GM12891 (cell line): Measurements from ENCODE around the gene CTPS2.

Experiments
- DNase-seq: peaks from one replicate; pipeline ENCODE4 v3.0.0; 2011; ENCODE audit warnings: low spot score; ENCODE audit not compliant: insufficient read length
- FAIRE-seq: peaks from 2 replicates; lab custom pipeline; 2011; peaks lifted over from hg19 to GRCh38; lab: Jason Lieb, UNC
- PAX5 ChIP-seq: IDR thresholded peaks from 2 replicates; pipeline ENCODE4 v1.6.1; 2011; ENCODE audit warnings: low read length, moderate library complexity, mild to moderate bottlenecking; ENCODE audit not compliant: insufficient read depth, severe bottlenecking
- POLR2A ChIP-seq: IDR thresholded peaks from 2 replicates; pipeline ENCODE4 v1.6.1; 2011; ENCODE audit warnings: low read depth, low read length, control low read depth
- POLR2AphosphoS5 ChIP-seq: IDR thresholded peaks from 2 replicates; pipeline ENCODE4 v1.6.1; 2011; ENCODE audit warnings: low read depth, low read length, control low read depth
- POU2F2 ChIP-seq: IDR thresholded peaks from 2 replicates; pipeline ENCODE4 v1.6.1; 2011; ENCODE audit warnings: low read depth, mild to moderate bottlenecking, control low read depth, low read length, moderate library complexity
- SPI1 ChIP-seq: IDR thresholded peaks from 2 replicates; pipeline ENCODE4 v1.6.1; 2011; ENCODE audit warnings: low read depth, low read length, control low read depth
- TAF1 ChIP-seq: IDR thresholded peaks from 2 replicates; pipeline ENCODE4 v1.6.1; 2011; ENCODE audit warnings: low read depth, low read length, control low read depth

CTPS2 gene

GRCh38 chrX:16695079-16695676, 17.3 kb downstream of the CTPS2 start:
- FAIRE-seq (peak; percentile 66), DNase-seq (peak; percentile 8)
- TF ChIP-seq POLR2A: no peak
- no peak for TF ChIP-seq TAF1
- TF ChIP-seq POU2F2: no peak
- TF ChIP-seq SPI1: no peak
- no peak for TF ChIP-seq POLR2AphosphoS5
- no peak for TF ChIP-seq PAX5

DNA sequence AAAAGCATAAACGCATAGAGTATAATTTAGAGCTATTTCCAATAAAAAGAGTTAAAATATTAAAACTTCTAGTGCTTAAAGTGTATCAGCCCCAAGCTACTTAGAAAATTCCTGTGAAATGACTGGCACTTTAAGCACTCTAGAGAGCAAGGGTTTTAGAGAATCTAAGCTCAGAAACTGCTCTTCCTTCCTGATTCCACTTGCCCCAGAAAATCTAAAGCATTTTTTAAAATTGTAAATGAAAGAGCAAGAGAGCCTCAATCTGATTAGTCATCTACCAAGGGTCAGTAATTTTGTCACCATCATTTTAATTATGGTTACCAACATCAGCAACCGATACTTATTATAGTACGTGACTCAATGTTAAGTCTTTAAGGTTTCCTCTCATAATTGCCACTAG, 25.0 kb downstream of the CTPS2 start:
- no peak for DNase-seq
- no peak for FAIRE-seq
- no peak for TF ChIP-seq POLR2A
- TF ChIP-seq TAF1: no peak
- TF ChIP-seq POLR2AphosphoS5: no peak
- TF ChIP-seq POU2F2: no peak
- no peak for TF ChIP-seq PAX5
- TF ChIP-seq SPI1: no peak

GRCh38 chrX:16683007-16683664, 29.3 kb downstream of the CTPS2 start:
- DNase-seq (no peak), FAIRE-seq (no peak)
- TF ChIP-seq SPI1: no peak
- no peak for TF ChIP-seq TAF1
- no peak for TF ChIP-seq PAX5
- no peak for TF ChIP-seq POLR2AphosphoS5
- no peak for TF ChIP-seq POU2F2
- TF ChIP-seq POLR2A: no peak

DNA sequence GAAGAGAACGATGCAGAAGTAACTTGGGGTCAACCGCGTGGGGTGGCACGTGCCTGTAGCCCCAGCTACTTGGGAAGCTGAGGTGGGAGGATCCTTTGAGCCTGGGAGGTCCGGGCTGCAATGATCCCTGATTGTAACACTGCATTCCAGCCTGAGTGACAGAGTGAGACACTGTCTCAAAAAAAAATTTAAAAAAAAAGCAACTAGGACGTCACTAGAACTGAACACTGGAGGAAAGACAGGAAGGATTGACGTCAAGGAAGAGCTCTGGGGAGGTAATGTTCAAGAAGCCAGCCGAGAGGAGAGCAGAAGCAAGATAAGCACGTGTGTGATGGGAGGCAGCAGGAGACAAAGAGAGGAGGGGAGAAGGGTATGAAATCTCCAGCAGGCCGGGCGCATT, 33.8 kb downstream of the CTPS2 start:
- TF ChIP-seq PAX5: no peak
- no peak for TF ChIP-seq POU2F2
- no peak for TF ChIP-seq SPI1
- TF ChIP-seq POLR2A: no peak
- TF ChIP-seq POLR2AphosphoS5: no peak
- TF ChIP-seq TAF1: no peak
- DNase-seq (no peak), FAIRE-seq (no peak)

GRCh38 chrX:16671005-16671404, 41.5 kb downstream of the CTPS2 start:
- TF ChIP-seq TAF1 (no peak), SPI1 (no peak), POLR2A (no peak), POU2F2 (no peak), PAX5 (no peak), POLR2AphosphoS5 (no peak)
- DNase-seq: peak; percentile 3
- FAIRE-seq: no peak

DNA sequence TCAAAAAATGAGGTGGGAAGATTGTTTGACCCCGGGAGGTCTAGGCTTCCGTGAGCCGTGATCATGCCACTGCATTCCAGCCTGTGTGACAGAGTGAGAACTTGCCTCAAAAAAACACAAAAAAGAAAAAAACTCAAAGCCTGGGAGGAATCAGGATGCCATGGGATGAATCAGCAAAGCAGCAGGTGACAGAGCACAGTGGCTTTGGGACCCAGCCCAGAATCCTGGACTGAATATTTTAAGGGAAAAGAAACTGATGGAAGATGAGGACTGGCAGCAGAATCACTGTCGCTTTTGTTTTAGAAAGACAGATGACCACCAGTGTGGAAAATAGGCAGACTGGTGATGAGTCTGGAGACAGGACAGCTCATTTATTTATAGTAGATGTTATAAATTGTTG, 45.9 kb downstream of the CTPS2 start:
- no peak for DNase-seq
- TF ChIP-seq POLR2A (no peak), SPI1 (no peak), PAX5 (no peak), POLR2AphosphoS5 (no peak), POU2F2 (no peak), TAF1 (no peak)
- no peak for FAIRE-seq

DNA sequence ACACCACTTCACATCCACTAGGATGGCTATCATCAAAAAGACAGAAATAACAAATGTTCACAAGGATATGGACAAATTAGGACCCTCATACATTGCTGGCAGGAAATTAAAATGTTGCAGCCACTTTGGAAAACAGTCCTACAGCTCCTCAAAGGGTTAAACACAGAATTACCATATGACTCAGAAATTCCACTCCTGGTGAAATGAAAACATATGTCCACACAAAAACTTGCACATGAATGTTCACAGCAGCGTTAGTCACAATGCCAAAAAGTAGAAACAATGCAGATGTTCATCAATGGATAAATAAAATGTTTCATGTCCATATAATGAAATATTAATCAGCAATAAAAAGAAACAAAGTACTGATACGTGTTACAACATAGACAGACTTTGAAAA, 47.4 kb downstream of the CTPS2 start:
- TF ChIP-seq PAX5 (no peak), SPI1 (no peak), POLR2A (no peak), TAF1 (no peak), POLR2AphosphoS5 (no peak), POU2F2 (no peak)
- DNase-seq (no peak), FAIRE-seq (peak; percentile 13)

DNA sequence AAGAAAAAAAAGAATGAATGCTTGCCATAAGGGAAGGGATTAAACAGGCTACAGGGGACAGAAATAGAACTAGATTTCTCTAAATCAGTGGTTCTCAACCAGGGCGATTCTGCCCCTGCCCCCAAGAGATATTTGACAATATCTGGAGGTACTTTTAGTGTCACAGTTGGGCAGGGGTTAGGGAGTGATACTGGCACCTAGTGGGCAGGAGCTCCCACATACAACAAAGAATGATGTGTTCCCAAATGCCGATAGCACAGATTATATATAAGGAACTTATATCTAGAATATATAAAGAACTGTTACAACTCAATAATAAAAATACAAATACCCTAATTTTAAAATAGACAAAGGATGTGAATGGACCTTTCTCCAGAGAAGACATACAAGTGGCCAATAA, 47.8 kb downstream of the CTPS2 start:
- DNase-seq (no peak), FAIRE-seq (no peak)
- TF ChIP-seq POU2F2: no peak
- TF ChIP-seq SPI1: no peak
- TF ChIP-seq POLR2A: no peak
- TF ChIP-seq TAF1: no peak
- TF ChIP-seq PAX5: no peak
- TF ChIP-seq POLR2AphosphoS5: no peak

DNA sequence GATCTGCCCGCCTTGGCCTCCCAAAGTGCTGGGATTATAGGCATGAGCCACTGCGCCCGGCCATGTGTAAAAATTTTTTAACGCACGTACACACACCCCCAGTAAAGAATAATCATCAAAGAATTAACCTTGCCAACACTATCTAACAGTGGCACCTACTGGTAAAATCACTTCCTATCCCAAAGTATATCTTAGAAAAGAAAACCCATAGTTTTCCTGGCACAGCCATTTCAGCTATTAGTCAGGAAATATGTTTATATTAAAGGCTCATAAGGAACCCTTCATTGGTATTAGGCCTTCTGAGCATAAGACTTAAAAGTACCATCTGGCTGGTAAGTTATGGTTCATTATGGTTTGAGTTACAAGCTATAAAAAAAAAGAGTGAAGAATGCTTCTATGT, 48.4 kb downstream of the CTPS2 start:
- TF ChIP-seq POU2F2 (no peak), SPI1 (no peak), POLR2A (no peak), PAX5 (no peak), POLR2AphosphoS5 (no peak), TAF1 (no peak)
- DNase-seq: no peak
- no peak for FAIRE-seq

DNA sequence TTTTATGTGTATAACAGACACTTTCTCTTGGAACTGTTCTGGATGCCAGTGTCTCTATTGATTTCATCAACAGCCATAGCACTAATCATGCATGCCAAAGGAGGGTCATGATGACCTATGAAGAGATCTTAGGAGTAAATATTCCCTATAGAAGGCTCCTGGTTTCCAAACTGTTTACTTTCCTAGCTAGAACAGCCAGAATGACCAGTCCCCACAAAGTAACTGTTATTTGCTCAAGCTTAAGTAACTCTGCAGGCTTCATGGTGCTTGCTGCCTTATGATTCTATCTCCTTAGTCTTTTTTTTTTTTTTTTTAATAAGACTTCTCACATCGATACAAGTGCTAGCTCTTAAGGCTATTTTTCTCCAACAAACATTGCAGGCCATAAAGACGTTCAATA, 50.1 kb downstream of the CTPS2 start:
- TF ChIP-seq SPI1: no peak
- no peak for TF ChIP-seq POLR2A
- TF ChIP-seq TAF1: no peak
- TF ChIP-seq PAX5: no peak
- no peak for TF ChIP-seq POU2F2
- no peak for TF ChIP-seq POLR2AphosphoS5
- no peak for FAIRE-seq
- no peak for DNase-seq
